Uterus (tissue), 4 donors: Measurements from ENCODE around the gene ARFGAP2. TPM values are rescaled to one million over a fixed set of nuclear protein-coding genes. Genes with fewer than 3 reads are reported as not detected.

Experiments used
- DNase-seq, 2 donors: peaks; one replicate each; pipeline ENCODE4 v3.0.0-alpha.2; 2019 to 2020
- H3K27ac ChIP-seq, 2 donors: fragments of 200-600 bp; sonication (generic); 1 replicate in 1 of 2; 2 replicates in 1 of 2; pipeline ENCODE4 v1.5.1; 2016 to 2018
- H3K27me3 ChIP-seq, 2 donors: fragments of 200-600 bp; sonication (generic); one replicate each; pipeline ENCODE4 v1.5.1; 2018 to 2019; ENCODE audit warnings: control low read depth in 1 of 2
- H3K36me3 ChIP-seq, 2 donors: fragments of 200-600 bp; sonication (generic); one replicate each; pipeline ENCODE4 v1.5.1; 2019; ENCODE audit warnings: control low read depth in 1 of 2
- H3K4me1 ChIP-seq, 2 donors: fragments of 200-600 bp; sonication (generic); one replicate each; pipeline ENCODE4 v1.5.1; 2018 to 2019; ENCODE audit warnings: control low read depth in 1 of 2
- H3K4me3 ChIP-seq, 2 donors: fragments of 200-600 bp; sonication (generic); 1 replicate in 1 of 2; 2 replicates in 1 of 2; pipeline ENCODE4 v1.5.1; 2018 to 2019; ENCODE audit warnings: mild to moderate bottlenecking in 1 of 2
- H3K9me3 ChIP-seq, 2 donors: fragments of 200-600 bp; sonication (generic); one replicate each; pipeline ENCODE4 v1.5.1; 2019; ENCODE audit warnings: control low read depth in 1 of 2
- CTCF ChIP-seq, 4 experiments: fragments of 200-600 bp in 2 of 4; fragments of 450-650 bp in 2 of 4; sonication (generic) in 2 of 4; IDR thresholded peaks; one replicate each; pipeline ENCODE4 v1.5.1; 2016 to 2019; ENCODE audit warnings: antibody characterized with exemption in 4 of 4, mild to moderate bottlenecking in 2 of 4, moderate library complexity in 1 of 4
- POLR2A ChIP-seq, 2 donors: fragments of 450-650 bp; IDR thresholded peaks; one replicate each; pipeline ENCODE4 v1.6.1; 2016; ENCODE audit warnings: antibody characterized with exemption in 2 of 2, mild to moderate bottlenecking in 1 of 2, moderate library complexity in 1 of 2
- intact Hi-C: fragments of 100-400 bp; cut with DNase I; formaldehyde crosslinking; loops from one replicate; pipeline ENCODE4 v1.15.1; 2023; ENCODE audit warnings: low total_unique reads
- total RNA-seq, 4 donors: library from RNA; depleted of rRNA in 3 of 4; stranded (reverse); fragments of >200 nt in 3 of 4; gene quantifications; one replicate each; pipeline versions ENCODE4 v1.1.0 to v1.2.4, GENCODE V29; 2014 to 2023
- donor health status: DM: yes; HTN: yes; CAD: no.

Gene ARFGAP2
- total RNA-seq, 4 donors from 2014 or later = 57.4 to 243 (median 151) TPM

GRCh38 chr11:47157805-47158204 is 18.9 kb downstream of the ARFGAP2 start:
- Histone ChIP-seq H3K27ac (no peak overlapping the region), H3K36me3 (no peaks in the 10 kb centered on the region), H3K4me1 (peaks cover 0 to under 1% of the 10 kb centered on the region in 2 donors), H3K9me3 (no peaks in the 10 kb centered on the region), H3K4me3 (no peak overlapping the region), H3K27me3 (no peaks in the 10 kb centered on the region)
- intact Hi-C loops = no loop called here
- no peak for TF ChIP-seq CTCF (IDR thresholded peaks at IDR 0.05)
- no peak for TF ChIP-seq POLR2A (IDR thresholded peaks at IDR 0.05)
- no peak for DNase-seq

- Histone ChIP-seq H3K27ac (no peak overlapping the region), H3K36me3 (no peaks in the 10 kb centered on the region), H3K27me3 (no peaks in the 10 kb centered on the region), H3K9me3 (no peaks in the 10 kb centered on the region), H3K4me1 (peaks cover 0 to 3% of the 10 kb centered on the region in 2 donors), H3K4me3 (no peak overlapping the region)
- intact Hi-C loops = no loop called here
- no peak for TF ChIP-seq CTCF (IDR thresholded peaks at IDR 0.05)
- no peak for TF ChIP-seq POLR2A (IDR thresholded peaks at IDR 0.05)
- DNase-seq = no peak
Observed at GRCh38 chr11:47156951-47157350, 19.7 kb downstream of the ARFGAP2 start.

GRCh38 chr11:47156333-47156732 is 20.3 kb downstream of the ARFGAP2 start:
- intact Hi-C loops = no loop called here

DNA sequence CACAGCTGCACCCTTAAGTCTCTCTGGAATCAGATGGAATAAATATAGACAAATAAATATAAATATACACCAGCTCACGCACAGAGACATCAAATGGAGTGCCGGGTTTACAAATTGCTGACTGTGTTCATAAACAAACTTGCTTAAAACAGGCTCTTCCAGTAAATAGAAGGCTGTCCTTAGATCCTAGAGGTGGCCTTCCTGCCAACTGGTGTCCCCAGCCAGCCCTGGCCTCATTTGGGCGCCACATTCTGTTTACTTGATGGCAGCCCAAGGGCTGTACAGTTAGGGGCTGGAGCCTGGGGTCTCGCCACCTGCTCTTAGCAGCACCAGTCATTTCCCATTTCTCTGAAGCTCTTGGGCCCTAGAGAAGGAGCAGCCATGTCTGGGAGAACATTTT is 20.8 kb downstream of the ARFGAP2 start:
- TF ChIP-seq POLR2A (IDR thresholded peaks at IDR 0.05) (no peak), CTCF (IDR thresholded peaks at IDR 0.05) (no peak)
- Histone ChIP-seq H3K4me3 (no peak overlapping the region), H3K27me3 (no peaks in the 10 kb centered on the region), H3K27ac (no peak overlapping the region), H3K9me3 (no peaks in the 10 kb centered on the region), H3K4me1 (peaks cover 0 to 3% of the 10 kb centered on the region in 2 donors), H3K36me3 (no peaks in the 10 kb centered on the region)
- intact Hi-C loops = no loop called here
- no peak for DNase-seq

More at GRCh38 chr11:47156333-47156732, 20.3 kb downstream of the ARFGAP2 start:
- Histone ChIP-seq H3K4me3 (no peak overlapping the region), H3K4me1 (peaks cover 0 to 3% of the 10 kb centered on the region in 2 donors), H3K27me3 (no peaks in the 10 kb centered on the region), H3K27ac (no peak overlapping the region), H3K36me3 (no peaks in the 10 kb centered on the region), H3K9me3 (no peaks in the 10 kb centered on the region)
- no peak for DNase-seq
- no peak for TF ChIP-seq CTCF (IDR thresholded peaks at IDR 0.05)
- no peak for TF ChIP-seq POLR2A (IDR thresholded peaks at IDR 0.05)

DNA sequence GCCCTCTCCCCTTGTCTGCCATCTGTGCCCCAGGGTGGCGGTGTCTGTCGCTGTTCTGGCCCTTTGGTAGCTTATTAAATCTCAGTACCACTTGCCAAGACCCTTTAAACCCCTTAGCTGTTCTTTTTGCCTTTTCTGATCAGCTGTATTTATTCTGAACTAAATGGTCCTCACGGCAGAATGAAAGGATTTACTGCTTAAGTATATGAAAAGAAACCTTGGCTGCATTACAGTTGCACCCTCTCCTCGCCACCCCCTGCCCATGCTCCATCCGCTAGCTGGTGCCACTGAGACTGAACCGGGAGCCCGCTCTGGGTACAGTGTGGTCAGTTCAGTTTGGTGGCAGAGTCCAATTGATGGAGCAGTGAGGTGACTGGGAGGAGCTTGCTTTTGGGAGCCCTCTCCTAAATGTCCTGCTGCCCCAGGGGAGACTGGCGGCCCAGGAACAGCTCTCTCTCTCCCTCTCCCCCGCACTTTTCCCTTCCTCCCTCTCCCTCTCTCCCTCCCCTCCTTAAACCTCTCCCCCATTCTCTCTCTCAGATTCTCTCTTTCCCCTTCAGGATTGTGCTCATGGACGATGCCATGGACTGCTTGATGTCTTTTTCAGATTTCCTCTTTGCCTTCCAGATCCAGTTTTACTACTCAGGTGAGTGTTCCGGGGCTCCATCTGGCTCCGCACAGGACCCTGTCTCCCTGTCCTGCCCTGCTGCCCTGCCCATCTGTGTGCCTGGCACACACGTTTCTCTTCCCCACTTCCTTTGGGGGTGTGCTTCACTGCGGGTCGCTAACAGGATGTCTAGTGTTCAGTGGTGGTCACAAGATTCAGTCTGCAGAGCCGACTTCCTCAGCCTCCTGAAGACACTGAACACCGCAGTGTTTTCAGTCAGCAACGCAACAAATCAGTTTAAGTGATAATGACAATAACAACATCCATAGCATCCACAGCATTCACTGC is 21.8 kb downstream of the ARFGAP2 start:
- TF ChIP-seq POLR2A (IDR thresholded peaks at IDR 0.05) (no peak), CTCF (IDR thresholded peaks at IDR 0.05) (no peak)
- Histone ChIP-seq H3K9me3 (no peaks in the 10 kb centered on the region), H3K4me3 (no peak overlapping the region), H3K27me3 (no peaks in the 10 kb centered on the region), H3K27ac (no peak overlapping the region), H3K36me3 (no peaks in the 10 kb centered on the region), H3K4me1 (peaks cover 0 to 3% of the 10 kb centered on the region in 2 donors)
- intact Hi-C loops = loop anchor here (5.0 kb wide), 1 partner anchor 263 kb away; no protein-coding TSS in a partner anchor
- DNase-seq = no peak
